Fibroblast of mammary gland (primary cell): Measurements from ENCODE around the gene PRKN.
A peak's percentile ranks its signal among the peaks of the same experiment; 100 is the strongest.

ENCODE experiments used
- DNase-seq: peaks from one replicate; pipeline ENCODE4 v3.0.0-alpha.2; 2010; ENCODE audit warnings: low read depth
- H3K4me3 ChIP-seq: 2 replicates; pipeline ENCODE4 v1.5.1; 2011; ENCODE audit warnings: low read depth, mild to moderate bottlenecking, low read length, moderate library complexity; ENCODE audit not compliant: control insufficient read depth
- CTCF ChIP-seq: conservative IDR thresholded peaks from 2 replicates; pipeline ENCODE4 v1.5.1; 2011; ENCODE audit warnings: low read depth, low read length, inconsistent platforms; ENCODE audit not compliant: control insufficient read depth, insufficient read depth

PRKN gene

GRCh38 chr6:162463576-162463975 is 264.0 kb downstream of the PRKN start:
- no peak overlapping the region for H3K4me3 ChIP-seq
- no peak for TF ChIP-seq CTCF
- DNase-seq: no peak

GRCh38 chr6:162459985-162460384 is 267.6 kb downstream of the PRKN start:
- TF ChIP-seq CTCF: no peak
- H3K4me3 ChIP-seq: no peak overlapping the region
- no peak for DNase-seq

- no peak for DNase-seq
- TF ChIP-seq CTCF: no peak
- no peak overlapping the region for H3K4me3 ChIP-seq
Measured at GRCh38 chr6:162450358-162450757, 277.2 kb downstream of the PRKN start.

- no peak for TF ChIP-seq CTCF
- DNase-seq: no peak
- H3K4me3 ChIP-seq: no peak overlapping the region
Measured at GRCh38 chr6:162448294-162448693, 279.3 kb downstream of the PRKN start.

- TF ChIP-seq CTCF: no peak
- DNase-seq: no peak
- H3K4me3 ChIP-seq: no peak overlapping the region
Measured at GRCh38 chr6:162443101-162443500, 284.5 kb downstream of the PRKN start.

- DNase-seq: peak; percentile 2
- no peak overlapping the region for H3K4me3 ChIP-seq
- peak; percentile 5 for TF ChIP-seq CTCF
Measured at GRCh38 chr6:162442687-162443086, 284.9 kb downstream of the PRKN start.

- no peak for TF ChIP-seq CTCF
- DNase-seq: no peak
Measured at GRCh38 chr6:162441991-162442390, 285.6 kb downstream of the PRKN start.

More at GRCh38 chr6:162441991-162442390, 285.6 kb downstream of the PRKN start:
- no peak overlapping the region for H3K4me3 ChIP-seq
